Measurements from ENCODE around the gene SLAMF9. TPM values are rescaled to one million over a fixed set of nuclear protein-coding genes. Genes with fewer than 3 reads are reported as not detected.

SLAMF9 gene
- not detected in 2 replicates for total RNA-seq

- no peak within 1 kb of the TSS for H3K4me3 ChIP-seq (ENCODE audit: low read depth, low read length)
- no peak for TF ChIP-seq CTCF (IDR thresholded peaks at IDR 0.05; ENCODE audit: insufficient read depth, low read depth, low read length)
- DNase-seq (ENCODE audit: low read depth) = no peak
Measured at GRCh38 chr1:159953536-159954515, at the start of gene SLAMF9. SLAMF9 (minus strand) TSS chr1:159954237; CDS start chr1:159954137, 100 bp downstream.

- TF ChIP-seq CTCF (IDR thresholded peaks at IDR 0.05; ENCODE audit: insufficient read depth, low read depth, low read length) = no peak
- H3K4me3 ChIP-seq (ENCODE audit: low read depth, low read length) = no peak overlapping the region
- DNase-seq (ENCODE audit: low read depth) = no peak
Measured at GRCh38 chr1:160001440-160001839, 47.4 kb upstream of the SLAMF9 start.

- no peak for TF ChIP-seq CTCF (IDR thresholded peaks at IDR 0.05; ENCODE audit: insufficient read depth, low read depth, low read length)
- H3K4me3 ChIP-seq (ENCODE audit: low read depth, low read length) = no peak overlapping the region
- DNase-seq (ENCODE audit: low read depth) = no peak
Measured at GRCh38 chr1:159999204-159999603, 45.2 kb upstream of the SLAMF9 start.

- H3K4me3 ChIP-seq (ENCODE audit: low read depth, low read length) = no peak overlapping the region
- DNase-seq (ENCODE audit: low read depth) = peak; percentile 6
- TF ChIP-seq CTCF (IDR thresholded peaks at IDR 0.05; ENCODE audit: insufficient read depth, low read depth, low read length) = no peak
Measured at GRCh38 chr1:159996653-159997052, 42.6 kb upstream of the SLAMF9 start.

- no peak overlapping the region for H3K4me3 ChIP-seq (ENCODE audit: low read depth, low read length)
- no peak for TF ChIP-seq CTCF (IDR thresholded peaks at IDR 0.05; ENCODE audit: insufficient read depth, low read depth, low read length)
- DNase-seq (ENCODE audit: low read depth) = no peak
Measured at GRCh38 chr1:159994896-159995295, 40.9 kb upstream of the SLAMF9 start.

GRCh38 chr1:159993911-159994310 is 39.9 kb upstream of the SLAMF9 start:
- no peak overlapping the region for H3K4me3 ChIP-seq (ENCODE audit: low read depth, low read length)
- no peak for TF ChIP-seq CTCF (IDR thresholded peaks at IDR 0.05; ENCODE audit: insufficient read depth, low read depth, low read length)
- no peak for DNase-seq (ENCODE audit: low read depth)
